KMS-11 (cell line): ENCODE data around the gene GNAI3.

ENCODE experiments used
- H2AFZ ChIP-seq: fragments of 200-600 bp; sonication (generic); 2 replicates; pipeline ENCODE4 v1.6.1; 2016; ENCODE audit warnings: antibody characterized with exemption, mixed run types, low read depth
- H3K27ac ChIP-seq: fragments of 200-600 bp; sonication (generic); 2 replicates; pipeline ENCODE4 v1.6.1; 2016; ENCODE audit warnings: mild to moderate bottlenecking, mixed run types
- H3K27me3 ChIP-seq: fragments of 200-600 bp; sonication (generic); 2 replicates; pipeline ENCODE4 v1.6.1; 2017; ENCODE audit warnings: mild to moderate bottlenecking, low read depth, mixed run types, moderate library complexity; ENCODE audit not compliant: insufficient read depth
- H3K36me3 ChIP-seq: fragments of 200-600 bp; sonication (generic); 2 replicates; pipeline ENCODE4 v1.6.1; 2017; ENCODE audit warnings: mild to moderate bottlenecking, mixed run types; ENCODE audit not compliant: insufficient read depth
- H3K4me1 ChIP-seq: fragments of 200-600 bp; sonication (generic); 2 replicates; pipeline ENCODE4 v1.6.1; 2016; ENCODE audit warnings: mild to moderate bottlenecking, low read depth, mixed run types; ENCODE audit not compliant: poor library complexity, severe bottlenecking
- H3K4me2 ChIP-seq: fragments of 200-600 bp; sonication (generic); 2 replicates; pipeline ENCODE4 v1.7.0; 2016; ENCODE audit warnings: mild to moderate bottlenecking, mixed run types
- H3K4me3 ChIP-seq: fragments of 200-600 bp; sonication (generic); IDR thresholded peaks from 2 replicates; pipeline ENCODE4 v1.6.1; 2017; ENCODE audit warnings: low read depth, low read length, mixed read lengths; ENCODE audit not compliant: insufficient read depth
- H3K79me2 ChIP-seq: fragments of 200-600 bp; sonication (generic); 2 replicates; pipeline ENCODE4 v1.6.1; 2016; ENCODE audit warnings: low read depth, mixed run types; ENCODE audit not compliant: insufficient read depth
- H3K9ac ChIP-seq: fragments of 200-600 bp; sonication (generic); 2 replicates; pipeline ENCODE4 v1.6.1; 2016; ENCODE audit warnings: mild to moderate bottlenecking, mixed run types
- H4K20me1 ChIP-seq: fragments of 200-600 bp; sonication (generic); 2 replicates; pipeline ENCODE4 v1.6.1; 2016; ENCODE audit warnings: mild to moderate bottlenecking, mixed run types; ENCODE audit not compliant: insufficient read depth
- CTCF ChIP-seq: fragments of 200-600 bp; sonication (generic); conservative IDR thresholded peaks from 2 replicates; pipeline ENCODE4 v1.6.1; 2017; ENCODE audit warnings: low read depth, mild to moderate bottlenecking, antibody characterized with exemption, low read length, moderate library complexity, mixed read lengths

The GNAI3 gene

GRCh38 chr1:109508001-109508872 lies 40.2 kb upstream of the GNAI3 start:
- Histone ChIP-seq H3K79me2 (no peaks in the 10 kb centered on the region), H3K9ac (no peak overlapping the region), H3K27me3 (no peaks in the 10 kb centered on the region; the same call in 1 of the 2 replicates), H3K4me2 (no peak overlapping the region), H3K27ac (no peak overlapping the region), H4K20me1 (no peaks in the 10 kb centered on the region), H3K36me3 (no peaks in the 10 kb centered on the region), H3K4me3 (no peak overlapping the region), H2AFZ (no peak overlapping the region), H3K4me1 (peaks cover 7% of the 10 kb centered on the region)
- TF ChIP-seq CTCF = no peak

GRCh38 chr1:109508873-109509175 lies 39.6 kb upstream of the GNAI3 start:
- H3K79me2 ChIP-seq = no peaks in the 10 kb centered on the region
- no peak for TF ChIP-seq CTCF
- no peaks in the 10 kb centered on the region; the same call in 1 of the 2 replicates for H3K27me3 ChIP-seq
- H3K4me2 ChIP-seq = peak overlapping the region; percentile 30
- peak overlapping the region; percentile 98; the same call in 1 of the 2 replicates for H2AFZ ChIP-seq
- no peaks in the 10 kb centered on the region for H4K20me1 ChIP-seq
- no peak overlapping the region for H3K27ac ChIP-seq
- H3K9ac ChIP-seq = no peak overlapping the region; the same call in 1 of the 2 replicates
- peaks cover 7% of the 10 kb centered on the region for H3K4me1 ChIP-seq
- no peaks in the 10 kb centered on the region for H3K36me3 ChIP-seq
- H3K4me3 ChIP-seq = no peak overlapping the region

GRCh38 chr1:109509176-109510134 lies 39.0 kb upstream of the GNAI3 start, which contains the start of gene AMIGO1:
Gene AMIGO1 (minus strand): TSS chr1:109509727. CDS start chr1:109508912, 815 bp downstream.
- Histone ChIP-seq H4K20me1 (no peaks in the 10 kb centered on the region), H3K4me2 (peak within 1 kb of the TSS; percentile 93), H2AFZ (peak within 1 kb of the TSS; percentile 98), H3K4me3 (peak within 1 kb of the TSS; percentile 96), H3K27me3 (no peaks in the 10 kb centered on the region; the same call in 1 of the 2 replicates), H3K36me3 (no peaks in the 10 kb centered on the region), H3K4me1 (peaks cover 7% of the 10 kb centered on the region), H3K9ac (peak within 1 kb of the TSS; percentile 47; the same call in 1 of the 2 replicates), H3K27ac (no peak within 1 kb of the TSS), H3K79me2 (no peaks in the 10 kb centered on the region)
- TF ChIP-seq CTCF = no peak

GRCh38 chr1:109513110-109513710 lies 35.2 kb upstream of the GNAI3 start:
- no peak for TF ChIP-seq CTCF
- no peak overlapping the region for H3K4me3 ChIP-seq
- H3K9ac ChIP-seq = no peak overlapping the region
- no peaks in the 10 kb centered on the region; the same call in 1 of the 2 replicates for H3K27me3 ChIP-seq
- H3K79me2 ChIP-seq = no peaks in the 10 kb centered on the region
- H3K27ac ChIP-seq = no peak overlapping the region
- peaks cover 7% of the 10 kb centered on the region for H3K4me1 ChIP-seq
- no peak overlapping the region for H3K4me2 ChIP-seq
- H3K36me3 ChIP-seq = no peaks in the 10 kb centered on the region
- H4K20me1 ChIP-seq = no peaks in the 10 kb centered on the region
- H2AFZ ChIP-seq = no peak overlapping the region
